ENCODE measurements around the gene BARHL2. TPM values are rescaled to one million over a fixed set of nuclear protein-coding genes. Genes with fewer than 3 reads are reported as not detected.

BARHL2 gene
- total RNA-seq, result not detected

DNA sequence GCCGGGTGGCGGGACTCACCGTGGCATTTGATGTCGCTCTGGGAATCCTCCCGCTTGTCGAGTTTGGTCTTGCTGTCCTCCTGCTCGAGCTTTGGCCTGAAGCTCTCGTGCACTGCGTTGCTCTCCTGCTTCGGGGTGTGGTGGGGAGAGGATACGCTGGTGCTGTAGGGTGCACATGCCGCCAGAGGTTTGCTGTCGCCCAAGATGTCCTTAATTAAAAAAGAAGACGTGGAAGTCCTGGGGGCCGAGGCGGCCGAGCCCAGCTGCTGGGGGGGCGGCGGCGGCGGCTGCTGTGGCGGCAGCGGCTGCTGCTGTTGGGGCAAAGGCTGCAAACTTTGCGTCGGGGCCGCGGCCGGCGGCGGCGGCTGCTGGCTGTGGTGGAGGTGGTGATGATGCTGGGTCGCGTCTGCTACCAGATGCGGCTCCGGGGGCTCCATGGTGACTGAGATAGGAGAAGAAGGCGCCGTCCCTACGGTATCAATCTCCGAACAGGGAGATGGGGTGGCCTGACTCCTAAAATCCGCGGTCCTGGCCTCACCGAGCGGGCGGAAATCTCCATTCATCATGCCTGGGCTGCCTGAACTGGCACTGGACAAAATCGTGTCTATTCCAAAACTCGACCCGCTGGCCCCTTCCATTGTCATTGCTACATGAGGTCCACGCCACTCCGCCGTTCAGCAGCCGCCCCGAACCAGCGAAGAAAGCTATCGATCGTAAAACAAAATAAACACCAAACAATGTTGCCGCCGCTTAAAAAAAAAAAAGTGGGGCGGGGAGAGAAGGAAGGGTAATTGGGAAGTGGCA is at the start of gene BARHL2:
Gene BARHL2, minus strand, starts transcription at position 751 of the 804 bp plus-strand sequence. Its CDS starts 107 bp downstream, at position 644.
- Histone ChIP-seq H3K4me1 (peaks cover 13 to 57% (median 18%) of the 10 kb centered on the region in 4 donors), H3K4me3 (peak within 1 kb of the TSS in 3 of 4 donors; percentile 27 to 39 (median 35)), H3K27ac (no peak within 1 kb of the TSS), H3K27me3 (peaks cover 0 to 91% (median 42%) of the 10 kb centered on the region in 4 donors), H3K36me3 (no peaks in the 10 kb centered on the region), H3K9me3 (no peaks in the 10 kb centered on the region)
- WGBS, 2 donors, result 8 to 11% methylated on average over 45 of the region's 58 CpGs
- ATAC-seq (ENCODE audit: low FRiP score in 2 of 2), result no peak
- TF ChIP-seq POLR2AphosphoS5 (IDR thresholded peaks at IDR 0.05) (no peak), POLR2A (IDR thresholded peaks at IDR 0.05) (no peak), EP300 (IDR thresholded peaks at IDR 0.05) (no peak)
- TF ChIP-seq, protein P1, sequence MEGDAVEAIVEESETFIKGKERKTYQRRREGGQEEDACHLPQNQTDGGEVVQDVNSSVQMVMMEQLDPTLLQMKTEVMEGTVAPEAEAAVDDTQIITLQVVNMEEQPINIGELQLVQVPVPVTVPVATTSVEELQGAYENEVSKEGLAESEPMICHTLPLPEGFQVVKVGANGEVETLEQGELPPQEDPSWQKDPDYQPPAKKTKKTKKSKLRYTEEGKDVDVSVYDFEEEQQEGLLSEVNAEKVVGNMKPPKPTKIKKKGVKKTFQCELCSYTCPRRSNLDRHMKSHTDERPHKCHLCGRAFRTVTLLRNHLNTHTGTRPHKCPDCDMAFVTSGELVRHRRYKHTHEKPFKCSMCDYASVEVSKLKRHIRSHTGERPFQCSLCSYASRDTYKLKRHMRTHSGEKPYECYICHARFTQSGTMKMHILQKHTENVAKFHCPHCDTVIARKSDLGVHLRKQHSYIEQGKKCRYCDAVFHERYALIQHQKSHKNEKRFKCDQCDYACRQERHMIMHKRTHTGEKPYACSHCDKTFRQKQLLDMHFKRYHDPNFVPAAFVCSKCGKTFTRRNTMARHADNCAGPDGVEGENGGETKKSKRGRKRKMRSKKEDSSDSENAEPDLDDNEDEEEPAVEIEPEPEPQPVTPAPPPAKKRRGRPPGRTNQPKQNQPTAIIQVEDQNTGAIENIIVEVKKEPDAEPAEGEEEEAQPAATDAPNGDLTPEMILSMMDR (IDR thresholded peaks at IDR 0.05), result no peak
- DNase-seq, result peak in 1 of 2 donors; percentile 83

GRCh38 chr1:90763930-90764329 is 46.8 kb upstream of the BARHL2 start:
- TF ChIP-seq EP300 (IDR thresholded peaks at IDR 0.05), result no peak
- TF ChIP-seq, protein P1 (IDR thresholded peaks at IDR 0.05), result no peak
- no peak for TF ChIP-seq POLR2AphosphoS5 (IDR thresholded peaks at IDR 0.05)
- no peak for TF ChIP-seq POLR2A (IDR thresholded peaks at IDR 0.05)
- Histone ChIP-seq H3K36me3 (no peaks in the 10 kb centered on the region), H3K9me3 (no peaks in the 10 kb centered on the region), H3K4me3 (no peak overlapping the region), H3K27ac (no peak overlapping the region), H3K4me1 (no peaks in the 10 kb centered on the region), H3K27me3 (no peaks in the 10 kb centered on the region)
- WGBS, 2 donors, result 83 to 84% methylated on average over 6 of the region's 6 CpGs
- ATAC-seq (ENCODE audit: low FRiP score in 2 of 2) (no peak), DNase-seq (no peak)

DNA sequence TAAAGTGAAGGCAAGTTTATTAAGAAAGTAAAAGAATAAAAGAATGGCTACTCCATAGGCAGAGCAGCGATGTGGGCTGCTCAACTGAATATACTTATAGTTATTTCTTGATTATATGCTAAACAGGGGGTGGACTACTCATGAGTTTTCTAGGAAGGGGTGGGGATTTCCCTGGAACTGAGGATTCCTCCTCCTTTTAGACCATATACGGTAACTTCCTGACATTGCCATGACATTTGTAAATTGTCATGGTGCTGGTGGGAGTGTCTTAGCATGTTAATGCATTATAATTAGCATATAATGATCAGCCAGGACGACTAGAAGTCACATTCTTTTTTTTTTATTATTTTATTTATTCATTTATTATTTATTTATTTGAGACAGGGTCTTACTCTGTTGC is 46.4 kb upstream of the BARHL2 start:
- H3K4me3 ChIP-seq, result no peak overlapping the region
- TF ChIP-seq POLR2A (IDR thresholded peaks at IDR 0.05), result no peak
- no peak for TF ChIP-seq POLR2AphosphoS5 (IDR thresholded peaks at IDR 0.05)
- TF ChIP-seq, protein P1 (IDR thresholded peaks at IDR 0.05), result no peak
- no peak for TF ChIP-seq EP300 (IDR thresholded peaks at IDR 0.05)
- no peaks in the 10 kb centered on the region for H3K4me1 ChIP-seq
- no peaks in the 10 kb centered on the region for H3K27me3 ChIP-seq
- ATAC-seq (ENCODE audit: low FRiP score in 2 of 2) (no peak), DNase-seq (no peak)
- H3K9me3 ChIP-seq, result no peaks in the 10 kb centered on the region
- no peak overlapping the region for H3K27ac ChIP-seq
- no peaks in the 10 kb centered on the region for H3K36me3 ChIP-seq
- 75 to 83% methylated on average over 3 of the region's 3 CpGs for WGBS, 2 donors

DNA sequence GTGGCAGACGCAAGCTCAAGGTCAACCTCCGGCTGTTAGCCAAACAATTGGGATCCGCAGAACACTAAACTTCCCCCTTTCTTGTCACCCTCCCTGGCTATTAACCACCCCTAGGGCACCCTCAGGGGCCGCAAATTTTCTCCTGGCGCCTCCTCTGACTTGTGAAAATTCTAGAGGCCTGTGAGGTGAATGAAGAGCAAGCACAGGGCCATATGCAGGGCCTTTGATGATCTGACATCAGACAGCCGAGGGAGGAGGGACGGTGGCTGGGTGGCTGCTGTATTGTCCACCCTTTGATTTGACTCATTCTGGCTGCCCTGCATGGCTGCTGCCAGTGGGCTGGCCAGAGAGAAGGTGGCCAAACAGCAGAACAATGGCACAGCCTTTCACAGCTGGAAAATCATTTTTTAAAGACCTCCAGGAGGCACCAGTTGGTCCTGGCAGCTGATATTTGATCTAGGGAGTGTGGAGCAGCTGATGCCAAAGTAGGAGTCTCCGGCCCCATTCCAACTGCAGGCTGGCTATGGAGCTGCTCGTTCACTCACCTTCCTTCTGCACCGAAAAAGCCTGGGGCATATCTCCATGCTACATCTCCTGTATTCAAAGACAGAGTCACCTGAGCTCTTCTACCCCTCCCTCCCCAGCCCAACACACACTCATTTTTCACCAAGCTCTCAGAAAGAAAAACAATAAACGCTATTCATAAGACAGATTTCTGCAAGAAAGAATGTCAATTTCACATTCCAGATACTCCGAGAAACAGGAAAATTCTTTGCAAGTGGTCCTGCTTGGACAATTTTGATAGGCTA is 44.9 kb upstream of the BARHL2 start:
- Histone ChIP-seq H3K36me3 (no peaks in the 10 kb centered on the region), H3K9me3 (no peaks in the 10 kb centered on the region), H3K27me3 (no peaks in the 10 kb centered on the region), H3K4me3 (no peak overlapping the region), H3K4me1 (no peaks in the 10 kb centered on the region), H3K27ac (no peak overlapping the region)
- no peak for ATAC-seq (ENCODE audit: low FRiP score in 2 of 2)
- TF ChIP-seq, protein P1 (IDR thresholded peaks at IDR 0.05), result no peak
- TF ChIP-seq POLR2A (IDR thresholded peaks at IDR 0.05) (no peak), EP300 (IDR thresholded peaks at IDR 0.05) (no peak), POLR2AphosphoS5 (IDR thresholded peaks at IDR 0.05) (no peak)
- DNase-seq, result no peak
- 33 to 56% methylated on average over 12 of the region's 12 CpGs for WGBS, 2 donors
